ENCODE data around the gene TTYH3. TPM values are rescaled to one million over a fixed set of nuclear protein-coding genes. Genes with fewer than 3 reads are reported as not detected.

Gene TTYH3
- total RNA-seq, 1 experiment from 2014 or later = 24.8 TPM

DNA sequence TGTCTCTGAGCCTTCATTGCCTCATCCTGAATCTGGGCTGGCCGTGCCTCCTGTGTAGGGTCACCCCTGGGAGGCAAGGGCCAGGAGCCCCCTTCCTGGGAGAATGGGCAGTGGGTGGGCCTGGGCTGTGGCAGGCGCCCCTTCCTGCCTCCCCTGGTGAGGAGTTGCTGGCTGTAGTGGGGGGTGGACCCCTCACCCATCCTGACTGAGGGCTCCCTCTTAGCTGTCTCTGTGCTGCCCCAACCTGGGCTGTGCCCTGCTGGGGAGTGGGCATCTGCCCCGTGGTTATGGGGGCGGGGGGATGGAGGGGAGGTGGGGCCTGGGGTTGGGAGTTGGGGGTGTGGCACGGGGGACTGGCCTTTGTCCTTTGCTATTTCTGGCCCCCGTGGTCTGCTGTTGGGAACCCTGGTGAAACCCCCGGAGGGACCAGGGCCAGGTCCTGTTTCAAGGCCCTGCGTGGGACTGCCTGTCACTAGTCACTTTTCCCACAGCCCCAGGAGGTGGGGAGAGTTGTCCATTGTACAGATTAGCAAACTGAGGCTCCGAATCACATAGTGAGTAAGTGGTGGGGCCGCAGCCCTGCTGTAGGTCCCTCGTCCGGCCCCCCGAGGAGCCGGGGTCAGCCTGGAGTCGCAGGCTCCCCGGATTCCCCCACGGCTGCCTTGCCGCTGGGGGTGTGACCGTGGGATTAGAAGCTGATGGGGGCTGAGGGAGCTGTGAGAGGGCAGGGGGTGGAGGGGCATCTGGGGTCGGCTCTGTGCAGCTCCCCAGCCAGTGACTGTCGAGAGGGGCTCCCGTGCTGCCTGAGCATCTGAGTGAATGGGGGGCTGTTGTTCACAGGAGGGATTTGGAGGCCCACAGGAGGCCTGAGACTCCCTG, 2.7 kb downstream of the TTYH3 start:
- no peak for DNase-seq (ENCODE audit: low read depth)

DNA sequence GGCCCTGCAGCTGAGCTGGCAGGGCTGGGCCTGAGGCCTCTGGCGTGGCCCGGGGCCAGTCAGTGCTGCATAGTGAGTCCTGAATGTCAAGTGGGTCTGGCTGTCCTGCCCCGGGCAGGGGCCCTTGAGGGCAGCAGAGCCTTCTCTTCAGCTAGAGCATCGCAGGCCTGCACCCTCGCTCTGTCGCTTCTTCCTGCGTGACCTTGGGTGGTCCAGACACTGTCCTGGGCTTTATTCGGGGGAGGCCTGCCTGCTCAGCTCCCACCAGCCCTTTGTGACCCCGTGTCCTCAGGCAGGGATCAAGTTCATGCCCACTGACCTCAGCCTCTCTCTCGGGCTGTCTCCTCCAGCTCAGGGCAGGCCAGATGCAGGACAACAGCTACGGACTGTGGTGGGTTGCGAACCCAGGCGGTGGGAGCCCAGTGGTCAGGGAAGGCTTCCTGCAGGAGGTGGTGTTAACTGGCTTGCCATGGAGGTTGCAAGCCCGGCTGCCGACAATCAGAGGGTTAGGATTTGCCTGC, 3.4 kb downstream of the TTYH3 start:
- no peak for DNase-seq (ENCODE audit: low read depth)

DNA sequence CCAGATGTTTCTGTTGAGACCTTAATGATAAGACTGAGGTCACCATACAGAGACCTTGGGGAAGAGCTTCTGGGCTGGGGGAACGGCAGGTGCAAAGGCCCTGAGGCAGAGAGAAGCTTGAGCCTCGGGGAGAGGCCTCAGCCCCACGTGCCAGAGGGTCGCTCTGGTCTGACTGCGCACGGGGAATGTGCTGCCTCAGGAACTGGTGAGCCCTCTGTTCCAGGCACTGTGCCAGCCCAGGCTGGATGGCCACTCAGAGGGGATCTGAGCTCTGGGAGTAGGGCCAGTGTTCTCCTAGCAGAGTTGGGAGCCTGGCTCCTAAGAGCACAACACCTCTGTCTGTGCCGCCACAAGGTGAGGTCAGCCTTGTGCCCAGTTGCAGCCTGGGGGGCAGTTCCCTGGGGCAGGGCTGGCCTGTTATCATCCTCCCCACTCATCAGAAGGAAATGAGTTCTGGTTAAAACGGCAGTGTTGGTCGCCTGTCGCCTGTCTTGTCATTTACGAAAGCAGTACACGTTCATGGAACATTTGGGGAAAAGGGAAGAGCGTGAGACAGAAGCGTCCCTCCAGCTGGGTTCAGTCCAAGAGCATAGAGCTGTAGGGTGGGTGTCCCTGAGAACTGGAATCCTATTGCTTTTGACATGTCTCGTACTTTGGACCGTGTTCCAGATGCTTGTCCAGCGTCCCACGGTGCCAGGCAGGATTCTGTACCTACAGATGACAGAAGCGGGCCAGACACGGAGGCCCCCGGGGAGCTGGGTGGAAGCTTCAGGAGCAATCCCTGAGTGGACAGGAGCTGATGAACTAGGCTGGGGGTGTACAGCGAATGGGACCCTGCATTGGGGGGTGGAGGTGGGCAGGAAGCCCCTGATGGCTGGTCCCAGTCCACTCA, 4.3 kb downstream of the TTYH3 start:
- DNase-seq (ENCODE audit: low read depth) = no peak

DNA sequence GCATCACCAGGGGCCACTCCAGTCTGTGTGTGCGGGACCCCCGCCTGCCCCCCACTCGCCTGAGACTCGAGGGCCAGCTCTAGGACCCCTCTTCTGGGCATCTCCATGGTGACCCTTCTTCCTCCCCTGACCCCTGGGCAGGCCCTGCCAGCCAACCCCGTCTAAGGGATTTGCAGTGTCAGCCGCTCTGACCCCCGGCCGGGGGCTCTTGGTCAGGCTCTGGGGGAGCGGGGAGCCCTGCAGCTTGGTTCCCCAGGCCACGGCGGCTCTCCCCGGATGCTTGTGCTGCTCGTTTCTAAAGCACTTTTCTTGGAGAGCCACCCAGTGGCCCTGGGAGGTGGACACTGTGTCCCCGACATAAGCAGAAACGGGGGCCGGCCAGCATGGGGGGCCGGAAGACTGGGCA, 5.3 kb downstream of the TTYH3 start:
- DNase-seq (ENCODE audit: low read depth) = no peak

DNA sequence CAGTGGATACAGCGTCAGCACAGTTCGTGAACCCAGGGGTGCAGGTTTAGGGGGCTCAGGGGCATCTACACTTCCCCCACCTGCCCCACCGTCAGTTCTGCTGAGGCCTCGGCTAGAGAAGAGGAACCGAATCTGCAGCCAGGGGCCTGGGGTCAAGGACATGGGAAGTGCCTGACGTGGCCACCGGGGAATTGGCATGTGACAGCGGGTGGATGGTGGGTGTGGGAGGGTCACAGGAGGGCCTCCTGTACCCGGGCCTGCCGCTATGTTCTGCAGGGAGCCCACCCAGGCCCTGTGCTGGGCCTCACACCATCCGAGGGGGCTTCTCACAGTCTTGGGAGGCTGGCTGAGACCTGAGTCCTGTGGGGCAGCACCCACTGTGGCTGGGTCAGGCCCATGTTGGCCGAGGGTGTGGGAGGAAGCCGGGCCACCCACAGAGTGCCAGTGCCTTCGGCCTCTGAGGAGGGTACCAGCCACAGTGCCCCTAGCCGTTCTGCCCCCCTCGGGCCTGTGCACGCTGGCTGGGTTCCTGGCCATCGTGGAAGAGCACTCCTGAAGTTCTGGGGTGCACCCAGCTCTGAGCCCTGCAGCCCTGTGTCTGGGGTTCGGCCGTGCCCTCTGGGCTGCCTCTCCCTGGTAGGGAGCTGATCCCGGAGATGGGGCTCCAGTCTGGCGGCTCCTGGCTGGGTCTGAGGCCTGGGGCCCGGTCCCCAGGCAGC, 5.9 kb downstream of the TTYH3 start:
- DNase-seq (ENCODE audit: low read depth) = no peak

DNA sequence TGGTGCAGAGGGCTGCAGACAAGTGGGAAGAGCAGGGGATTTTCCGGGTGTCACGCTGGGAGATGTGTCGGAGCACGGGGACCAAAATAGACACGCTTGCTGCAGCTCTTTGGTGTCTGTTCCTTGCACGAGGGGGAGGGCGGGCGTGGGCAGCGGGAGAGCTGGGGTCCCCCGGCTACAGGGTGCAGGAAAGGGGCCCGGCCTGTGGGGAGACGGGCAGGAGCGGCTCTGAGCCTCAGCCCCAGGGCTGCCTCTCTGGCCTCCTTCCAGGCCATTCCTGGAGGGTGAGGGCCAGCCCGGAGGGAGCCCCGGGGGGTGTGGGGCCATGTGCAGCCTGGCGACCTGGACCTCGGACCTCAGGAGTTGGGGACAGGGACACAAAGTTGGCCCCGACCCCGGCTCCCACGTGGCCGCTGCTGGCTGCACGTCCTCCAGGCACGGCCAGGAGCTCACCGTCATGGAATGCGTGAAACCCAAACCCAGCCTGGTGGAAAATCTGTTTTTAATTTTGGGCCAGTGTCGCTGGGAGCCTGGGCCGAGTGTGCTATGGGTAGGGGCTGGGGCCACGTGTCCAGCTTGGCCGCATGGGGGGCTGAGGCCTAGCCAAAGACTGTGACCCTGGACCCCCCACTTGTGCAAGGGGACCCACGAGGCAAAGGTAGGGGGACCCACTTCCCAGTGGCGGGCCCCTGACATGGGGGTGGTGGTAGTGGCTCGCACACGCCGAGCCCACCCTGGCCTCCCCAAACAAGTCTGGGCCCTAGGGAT, 6.6 kb downstream of the TTYH3 start:
- no peak for DNase-seq (ENCODE audit: low read depth)

DNA sequence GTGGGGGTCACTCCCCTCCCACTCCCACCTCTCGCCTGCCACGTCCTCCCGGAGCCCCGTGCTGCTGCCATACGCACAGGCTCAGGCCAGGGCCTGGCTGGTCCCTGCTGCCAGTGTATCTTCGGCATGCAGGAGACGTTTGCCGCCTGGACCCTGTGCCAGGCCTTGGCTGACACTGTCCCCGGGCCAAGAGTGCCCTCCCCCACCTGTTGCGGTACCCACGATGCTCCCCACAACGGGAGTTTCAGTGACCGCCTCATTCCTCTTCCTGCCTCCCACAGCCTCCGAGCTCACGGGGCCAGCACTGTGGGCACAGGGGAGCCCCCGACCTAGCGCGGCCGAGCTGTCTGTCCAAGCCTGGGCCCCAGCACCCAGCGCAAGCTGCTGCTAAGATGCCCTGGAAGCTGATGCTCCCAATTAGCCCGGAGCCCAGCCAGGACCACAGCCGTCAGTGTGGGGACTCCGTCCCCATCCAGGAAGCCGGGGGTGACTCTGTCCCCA, 7.4 kb downstream of the TTYH3 start:
- no peak for DNase-seq (ENCODE audit: low read depth)

DNA sequence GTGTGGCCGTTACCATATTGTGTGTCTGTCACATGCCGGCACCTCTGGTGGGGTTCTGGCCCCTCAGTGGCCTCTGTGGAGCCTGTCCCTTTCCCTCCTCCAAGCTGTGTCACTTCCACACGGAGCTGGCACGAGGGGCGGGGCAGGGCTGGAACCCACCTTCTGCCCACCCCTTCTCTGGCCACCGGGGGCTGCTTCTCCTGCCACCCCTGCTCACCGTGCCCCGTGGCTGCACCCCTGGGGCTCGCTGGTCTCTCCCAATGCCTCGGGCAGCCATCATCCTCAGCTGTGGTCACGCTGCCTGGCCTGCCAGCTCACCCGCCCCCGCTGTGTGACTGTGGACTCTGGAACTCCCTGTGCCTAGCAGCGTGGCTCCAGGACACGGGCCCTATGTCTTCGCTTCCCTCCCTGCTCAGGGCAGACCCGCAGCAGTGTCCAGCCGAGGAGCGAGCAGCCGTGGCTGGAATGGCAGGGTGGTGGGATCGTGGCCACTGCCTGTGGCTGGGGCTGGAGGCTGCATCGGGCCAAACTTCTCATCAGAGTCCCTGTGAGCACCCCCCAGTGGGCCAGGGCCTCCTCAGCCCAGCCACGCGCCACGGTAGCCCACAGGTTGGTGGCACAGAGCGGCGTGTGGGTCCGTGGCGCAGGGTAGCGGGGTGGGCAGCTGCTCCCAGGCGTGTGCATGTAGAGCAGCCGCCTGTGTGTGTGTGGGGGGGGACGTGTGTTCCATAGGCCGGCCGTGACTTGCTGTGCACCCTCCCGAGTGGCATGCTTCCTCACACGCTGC, 8.1 kb downstream of the TTYH3 start:
- DNase-seq (ENCODE audit: low read depth) = no peak

DNA sequence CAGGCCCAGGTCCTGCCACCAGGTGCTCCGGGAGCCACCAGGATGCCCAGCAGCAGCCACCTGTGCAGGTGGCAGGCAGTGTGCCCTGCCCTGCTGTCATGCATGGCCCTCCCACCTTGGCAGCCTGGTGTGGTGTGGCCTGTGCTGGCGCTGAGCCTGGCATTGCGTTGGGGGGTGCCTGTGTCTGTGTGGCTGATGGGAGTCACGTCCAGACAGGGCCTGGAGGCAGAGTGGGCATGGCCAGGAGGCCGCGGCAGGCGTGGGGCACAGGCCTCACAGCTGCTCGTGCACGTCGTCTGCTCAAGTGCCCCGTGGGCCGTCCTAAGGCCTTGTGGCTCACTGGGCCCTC, 8.7 kb downstream of the TTYH3 start:
- DNase-seq (ENCODE audit: low read depth) = no peak

DNA sequence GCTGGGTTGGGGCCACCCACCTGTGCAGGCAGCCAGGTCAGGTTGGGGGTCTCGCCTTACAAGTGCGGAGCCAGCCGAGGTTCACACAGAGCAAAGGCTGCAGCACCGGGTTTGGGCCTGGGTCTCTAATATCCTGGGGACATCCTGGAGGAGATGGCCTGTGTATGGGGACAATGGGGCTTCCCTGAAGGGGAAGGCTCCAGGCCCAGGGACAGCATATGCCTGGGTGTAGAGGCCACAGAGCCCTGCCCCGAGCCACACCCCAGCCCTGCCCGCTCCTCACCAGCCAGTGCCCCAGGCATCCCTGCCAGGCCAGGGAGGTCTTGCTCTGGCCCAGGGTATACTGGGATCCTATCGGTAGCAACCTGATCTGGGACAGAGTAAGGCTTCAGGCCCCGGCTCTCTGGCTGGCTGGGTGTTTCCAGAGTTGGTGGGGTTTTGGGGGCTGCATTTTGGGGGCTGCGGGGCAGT, 9.1 kb downstream of the TTYH3 start:
- DNase-seq (ENCODE audit: low read depth) = no peak

DNA sequence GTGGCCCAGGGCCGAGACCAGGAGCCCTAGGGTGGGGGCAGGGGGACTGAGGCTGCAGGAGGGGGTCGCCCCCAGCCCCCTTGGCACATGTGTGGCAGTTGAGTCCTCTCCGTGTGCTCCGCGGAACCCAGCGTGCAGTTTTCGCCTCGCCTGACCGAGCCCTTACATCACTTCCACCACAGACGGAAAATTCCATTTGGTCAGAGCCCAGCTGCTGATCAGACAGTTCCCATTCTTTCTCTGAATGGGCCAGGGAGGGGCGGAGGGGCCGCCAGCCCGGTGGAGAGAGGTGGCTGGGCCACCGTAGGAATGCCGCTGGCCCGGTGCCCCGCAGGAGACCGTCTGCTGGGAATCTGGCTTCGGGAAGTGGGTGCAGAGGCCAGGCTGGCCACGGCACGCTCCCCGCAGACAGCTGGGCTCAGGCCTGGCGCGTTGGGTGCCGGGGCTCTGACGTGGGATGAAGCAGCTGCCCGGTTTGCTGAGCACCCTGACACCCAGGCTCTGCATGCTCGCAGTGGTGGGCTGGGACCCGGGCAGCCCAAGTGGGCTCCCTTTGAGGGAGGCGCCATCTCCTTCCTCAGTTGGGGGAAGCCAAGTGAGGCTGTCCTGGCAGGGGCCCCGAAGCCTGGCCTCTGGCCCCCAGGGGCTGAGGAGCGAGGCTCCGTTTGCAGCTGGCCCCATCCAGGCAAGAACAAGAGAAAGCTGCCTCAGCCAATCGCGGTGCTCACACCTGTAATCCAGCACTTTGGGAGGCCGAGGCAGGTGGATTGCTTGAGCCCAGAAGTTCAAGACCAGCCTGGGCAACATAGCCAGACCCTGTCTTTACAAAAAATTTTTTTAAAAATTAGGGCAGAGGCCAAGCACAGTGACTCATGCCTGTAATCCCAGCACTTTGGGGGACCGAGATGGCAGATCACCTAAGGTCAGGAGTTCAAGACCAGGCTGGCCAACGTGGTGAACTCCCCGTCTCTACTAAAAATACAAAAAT, 9.9 kb downstream of the TTYH3 start:
- peak; percentile 29 for DNase-seq (ENCODE audit: low read depth)

DNA sequence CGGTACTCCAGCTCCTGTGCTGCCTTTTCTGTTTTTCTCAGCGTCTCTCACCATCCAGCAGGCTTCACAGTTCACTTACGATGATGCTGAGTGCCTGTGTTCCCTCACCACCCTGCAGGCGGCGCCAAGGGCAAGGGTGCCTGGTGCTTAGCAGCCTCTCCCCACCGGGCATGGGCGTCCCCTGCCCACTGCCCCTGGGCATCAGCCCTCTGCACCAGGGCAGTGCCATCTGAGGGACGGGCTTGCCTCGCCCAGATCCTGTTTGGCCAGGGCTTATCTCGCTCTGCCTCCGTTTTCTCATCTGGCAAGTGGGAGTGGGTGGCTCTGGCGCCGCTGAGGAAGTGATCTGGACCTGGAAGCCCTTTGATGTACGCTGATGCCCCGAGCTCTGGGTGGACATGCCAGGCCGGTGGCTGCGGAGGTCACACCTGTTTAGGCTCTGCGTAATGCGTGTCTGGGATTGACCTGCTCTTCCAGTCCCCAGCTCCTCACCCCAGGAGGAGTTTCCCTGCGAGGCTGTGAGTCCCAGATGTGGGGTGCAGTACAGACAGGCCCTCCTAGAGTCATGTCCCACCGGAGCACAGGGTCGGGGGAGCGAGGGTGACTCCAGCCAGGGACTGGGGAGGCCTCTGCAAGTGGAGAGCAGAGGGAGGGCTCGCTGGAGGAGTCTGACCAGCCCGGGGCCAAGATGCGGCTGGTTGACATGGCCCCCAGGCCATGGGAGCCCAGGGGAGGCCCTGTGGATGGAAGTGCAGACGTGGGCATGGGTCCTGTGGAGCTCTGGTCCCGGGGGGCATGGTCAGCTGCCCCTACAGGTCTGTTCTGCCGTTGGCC, 11.8 kb downstream of the TTYH3 start:
- no peak for DNase-seq (ENCODE audit: low read depth)

DNA sequence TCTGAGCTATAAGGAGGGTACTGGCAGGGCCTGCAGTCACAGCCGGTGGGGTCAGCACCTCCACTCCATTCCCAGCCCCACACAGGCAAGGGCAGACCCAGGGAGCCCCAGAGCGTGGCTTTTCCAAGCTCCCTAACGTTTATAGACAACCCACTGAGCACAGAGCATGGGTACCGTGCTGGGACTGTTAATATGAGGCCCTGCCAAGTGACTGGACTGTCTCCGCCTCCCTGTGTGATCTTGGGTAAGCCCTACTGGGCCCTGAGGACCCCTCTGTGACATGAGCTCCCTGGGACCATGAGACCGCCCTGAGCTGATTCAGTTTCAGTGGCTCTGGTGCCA, 12.4 kb downstream of the TTYH3 start:
- no peak for DNase-seq (ENCODE audit: low read depth)

DNA sequence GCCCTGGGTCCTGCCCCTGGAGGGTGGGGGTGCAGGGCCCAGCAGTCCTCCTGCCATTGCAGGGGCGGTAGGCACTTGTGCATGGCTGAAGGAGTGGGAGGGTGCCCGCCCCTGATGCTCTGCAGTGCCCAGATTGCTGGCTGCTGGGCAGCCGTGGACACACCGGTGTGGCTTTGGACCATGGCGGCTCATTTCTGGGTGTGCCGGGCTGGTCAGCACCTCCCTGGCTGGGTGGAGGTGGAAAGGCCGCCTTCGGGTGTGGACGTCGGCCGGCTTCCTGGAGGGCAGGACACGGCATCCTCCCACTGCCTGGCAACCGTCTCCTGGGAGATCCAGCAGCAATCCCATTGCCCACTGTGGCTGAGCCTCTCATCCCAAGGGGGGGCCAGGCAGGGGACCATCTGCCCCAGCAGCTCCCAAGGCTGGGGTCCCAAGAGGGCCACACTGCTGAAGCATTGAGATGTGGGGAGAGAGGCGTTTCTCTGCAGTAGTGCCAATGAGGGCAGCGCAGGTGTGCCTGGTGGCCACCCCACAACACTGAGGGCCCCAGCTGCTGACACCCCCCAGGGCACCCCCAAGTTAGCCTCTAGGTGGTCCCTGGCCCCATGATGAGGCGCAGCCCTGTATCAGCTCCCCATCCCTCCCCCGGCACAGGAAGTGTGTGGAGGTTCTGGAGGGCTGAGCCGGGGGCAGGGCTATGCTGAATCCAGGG, 12.9 kb downstream of the TTYH3 start:
- no peak for DNase-seq (ENCODE audit: low read depth)

DNA sequence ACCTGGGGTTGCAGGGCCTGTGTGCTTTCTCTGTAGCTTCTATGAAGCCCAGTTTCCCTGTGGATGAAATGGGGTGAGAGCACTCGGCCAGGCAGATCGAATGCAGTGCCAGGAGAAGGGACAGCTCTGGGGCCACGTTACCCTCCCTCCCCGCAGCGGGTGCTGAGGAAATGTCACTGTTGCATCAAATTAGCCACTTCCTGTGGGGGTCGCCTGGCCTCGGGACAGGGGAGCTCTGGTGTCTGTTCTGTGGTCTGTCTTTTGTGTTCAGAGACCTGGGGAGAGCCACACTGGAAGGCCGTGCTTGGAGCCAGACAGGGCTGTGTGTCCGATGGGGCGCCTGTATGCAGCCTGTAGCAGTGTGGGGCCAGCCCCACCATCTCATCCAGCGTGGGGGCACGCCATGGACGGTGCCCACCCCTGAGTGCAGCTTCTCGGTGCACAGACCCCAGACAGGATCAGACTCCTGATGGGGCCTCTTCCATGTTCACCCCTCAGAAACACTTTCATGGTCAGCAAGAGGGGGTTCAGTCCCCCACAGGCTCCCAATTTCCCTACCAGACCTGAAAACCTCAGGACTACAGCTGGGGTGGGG, 13.6 kb downstream of the TTYH3 start:
- peak; percentile 47 for DNase-seq (ENCODE audit: low read depth)

DNA sequence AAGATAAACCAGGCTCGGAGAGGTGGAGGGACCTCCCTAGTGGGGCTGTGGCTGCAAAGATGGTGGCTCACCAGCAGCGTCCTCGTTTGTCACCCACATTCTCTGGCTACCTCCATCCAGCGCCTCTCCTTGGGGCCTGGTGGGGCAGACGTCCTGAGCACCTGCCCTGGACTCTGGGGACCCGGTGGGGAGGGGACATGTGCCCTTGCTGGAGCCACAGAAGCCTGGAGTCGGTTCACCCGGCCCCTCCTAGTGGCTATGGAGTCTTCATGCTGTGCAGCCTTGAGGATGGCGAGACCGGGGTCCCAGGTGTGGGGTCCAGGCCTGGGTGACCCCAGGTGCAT, 14.5 kb downstream of the TTYH3 start:
- no peak for DNase-seq (ENCODE audit: low read depth)
